SK-N-MC (cell line): ENCODE measurements around the gene FBXL2.
"Not testable (repeated sequence)": the region's sequence is repeated elsewhere in the genome, so short reads cannot be mapped to it uniquely, and the experiment has no call there.

Experiments used
- DNase-seq: peaks from one replicate; pipeline ENCODE4 v3.0.0-alpha.2; 2011; ENCODE audit warnings: low read depth, low spot score
- H3K27ac ChIP-seq: fragments of 200-600 bp; sonication (generic); 2 replicates; pipeline ENCODE4 v1.5.1; 2016; ENCODE audit warnings: mixed run types
- H3K36me3 ChIP-seq: fragments of 200-600 bp; sonication (generic); 2 replicates; pipeline ENCODE4 v1.6.1; 2017; ENCODE audit warnings: antibody characterized with exemption, low read length, mixed read lengths; ENCODE audit not compliant: insufficient read depth
- H3K4me3 ChIP-seq: fragments of 200-600 bp; sonication (generic); 2 replicates; pipeline ENCODE4 v1.5.1; 2016
- H3K9ac ChIP-seq: fragments of 200-600 bp; sonication (generic); 2 replicates; pipeline ENCODE4 v1.8.0; 2017; ENCODE audit warnings: mixed run types, mixed read lengths; ENCODE audit not compliant: insufficient read length
- H3K9me3 ChIP-seq: fragments of 200-600 bp; sonication (generic); 2 replicates; pipeline ENCODE4 v1.6.1; 2017; ENCODE audit warnings: low read depth, mild to moderate bottlenecking, antibody characterized with exemption, low read length, moderate library complexity, mixed read lengths
- EZH2 ChIP-seq: fragments of 200-600 bp; sonication (generic); IDR thresholded peaks from one replicate; pipeline ENCODE4 v1.6.1; 2017; ENCODE audit warnings: antibody characterized with exemption
- FOXP2 ChIP-seq: optimal IDR thresholded peaks from 2 replicates; pipeline ENCODE3; 2011; ENCODE audit warnings: mild to moderate bottlenecking, moderate library complexity; ENCODE audit not compliant: insufficient read depth; ENCODE audit errors: extremely low read length, control extremely low read depth
- POLR2AphosphoS5 ChIP-seq: IDR thresholded peaks from 2 replicates; pipeline ENCODE4 v1.6.1; 2012; ENCODE audit warnings: mild to moderate bottlenecking, low read depth, low read length, borderline replicate concordance

FBXL2 gene

DNA sequence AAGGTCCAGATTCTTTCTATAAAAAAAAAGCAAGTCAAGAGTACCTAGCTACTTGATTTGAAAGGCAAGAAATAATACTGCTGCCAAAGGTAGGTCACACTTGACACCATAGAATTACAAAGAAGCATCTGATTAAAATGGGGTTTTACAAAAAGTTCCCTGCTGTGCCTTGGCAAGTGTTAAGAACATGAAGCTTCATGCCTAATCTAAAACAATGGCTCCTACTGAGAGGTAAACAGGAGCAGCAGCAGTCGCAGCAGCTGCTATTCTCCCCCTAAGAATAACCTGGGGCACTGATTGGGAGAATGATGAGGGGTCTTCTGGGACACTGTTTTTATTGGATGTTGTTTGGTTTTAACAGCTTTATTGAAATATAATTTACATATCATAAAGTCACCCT lies 148.8 kb downstream of the FBXL2 start:
- no peak for DNase-seq
- no peak overlapping the region for H3K9ac ChIP-seq
- TF ChIP-seq FOXP2, result no peak
- TF ChIP-seq EZH2, result no peak
- TF ChIP-seq POLR2AphosphoS5, result no peak
- H3K36me3 ChIP-seq, result peaks cover 14% of the 10 kb centered on the region
- H3K9me3 ChIP-seq, result no peaks in the 10 kb centered on the region
- no peak overlapping the region for H3K27ac ChIP-seq
- H3K4me3 ChIP-seq, result no peak overlapping the region

- no peaks in the 10 kb centered on the region for H3K9me3 ChIP-seq
- H3K36me3 ChIP-seq, result peaks cover 14% of the 10 kb centered on the region
- H3K9ac ChIP-seq, result no peak overlapping the region
- DNase-seq, result no peak
- TF ChIP-seq EZH2, result no peak
- TF ChIP-seq POLR2AphosphoS5, result no peak
- no peak for TF ChIP-seq FOXP2
- H3K27ac ChIP-seq, result no peak overlapping the region
- no peak overlapping the region for H3K4me3 ChIP-seq
Observed at GRCh38 chr3:33426630-33427317, 149.5 kb downstream of the FBXL2 start.

GRCh38 chr3:33428734-33429133 lies 151.5 kb downstream of the FBXL2 start:
- Histone ChIP-seq H3K9me3 (no peaks in the 10 kb centered on the region), H3K27ac (no peak overlapping the region), H3K4me3 (no peak overlapping the region), H3K9ac (no peak overlapping the region), H3K36me3 (peaks cover 3% of the 10 kb centered on the region)
- no peak for TF ChIP-seq EZH2
- no peak for TF ChIP-seq POLR2AphosphoS5
- TF ChIP-seq FOXP2, result no peak
- no peak for DNase-seq

DNA sequence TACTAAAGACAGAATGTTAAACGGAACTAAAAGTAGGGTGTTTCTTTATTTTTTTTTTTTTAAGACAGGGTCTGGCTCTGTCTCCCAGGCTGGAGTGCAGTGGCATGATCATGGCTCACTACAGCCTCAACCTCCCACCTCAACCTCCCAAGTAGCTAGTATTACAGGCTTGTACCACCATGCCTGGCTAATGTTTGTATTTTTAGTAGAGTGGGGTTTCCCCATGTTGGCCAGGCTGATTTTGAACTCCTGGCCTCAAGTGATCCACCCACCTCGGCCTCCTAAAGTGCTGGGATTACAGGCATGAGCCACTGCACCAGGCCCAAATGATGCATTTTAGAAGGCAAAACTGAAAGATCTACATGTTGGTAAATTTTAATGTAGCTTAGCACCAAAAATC lies 152.1 kb downstream of the FBXL2 start:
- DNase-seq, H3K9ac ChIP-seq, H3K4me3 ChIP-seq, H3K9me3 ChIP-seq, H3K27ac ChIP-seq, H3K36me3 ChIP-seq: not testable (repeated sequence)

DNA sequence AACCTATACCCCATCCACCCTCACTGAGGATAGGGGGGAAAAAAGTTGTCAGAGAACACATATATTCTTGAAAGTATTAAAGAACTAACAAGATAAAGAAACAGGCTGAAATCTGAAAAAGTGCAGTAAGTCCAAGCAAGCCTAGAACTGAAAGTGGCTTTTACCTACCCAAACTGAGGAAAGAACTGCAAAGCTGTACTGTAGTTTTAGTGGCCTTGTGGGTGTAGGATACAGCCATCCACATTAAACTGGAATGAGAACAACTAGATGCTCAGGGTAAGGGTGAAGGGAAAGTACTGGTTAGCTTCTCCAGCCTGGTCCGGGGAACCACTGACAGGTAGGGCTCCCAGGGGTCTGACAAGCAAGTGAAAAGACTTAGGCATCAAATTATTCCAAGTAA lies 152.8 kb downstream of the FBXL2 start:
- TF ChIP-seq FOXP2, result no peak
- TF ChIP-seq EZH2, result no peak
- no peak for TF ChIP-seq POLR2AphosphoS5
- Histone ChIP-seq H3K36me3 (no peaks in the 10 kb centered on the region; the same call in 1 of the 2 replicates), H3K9ac (no peak overlapping the region), H3K9me3 (no peaks in the 10 kb centered on the region), H3K4me3 (no peak overlapping the region), H3K27ac (no peak overlapping the region)
- no peak for DNase-seq

DNA sequence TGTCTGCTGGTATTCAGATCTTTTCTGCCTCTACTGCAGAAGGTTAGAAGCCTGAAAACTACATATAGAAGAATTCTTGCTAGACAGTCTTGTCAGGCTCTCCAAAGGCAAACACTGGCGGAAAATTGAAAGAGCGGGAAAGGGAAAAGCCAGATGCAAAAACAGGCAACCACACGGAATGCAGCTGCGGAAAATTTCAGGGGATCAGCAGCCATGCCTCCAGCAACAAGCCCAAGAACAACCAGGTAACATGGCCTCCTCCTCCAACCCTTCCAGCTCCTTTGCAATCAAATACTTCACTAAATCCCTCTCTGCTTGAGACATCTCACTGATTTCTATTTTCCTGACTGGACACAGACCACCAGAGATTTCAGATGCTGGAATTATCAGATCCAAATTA lies 153.3 kb downstream of the FBXL2 start:
- no peaks in the 10 kb centered on the region for H3K36me3 ChIP-seq
- H3K27ac ChIP-seq, result no peak overlapping the region
- no peak overlapping the region for H3K4me3 ChIP-seq
- no peak for DNase-seq
- H3K9ac ChIP-seq, result no peak overlapping the region
- no peaks in the 10 kb centered on the region for H3K9me3 ChIP-seq
- no peak for TF ChIP-seq EZH2
- no peak for TF ChIP-seq FOXP2
- TF ChIP-seq POLR2AphosphoS5, result no peak

DNA sequence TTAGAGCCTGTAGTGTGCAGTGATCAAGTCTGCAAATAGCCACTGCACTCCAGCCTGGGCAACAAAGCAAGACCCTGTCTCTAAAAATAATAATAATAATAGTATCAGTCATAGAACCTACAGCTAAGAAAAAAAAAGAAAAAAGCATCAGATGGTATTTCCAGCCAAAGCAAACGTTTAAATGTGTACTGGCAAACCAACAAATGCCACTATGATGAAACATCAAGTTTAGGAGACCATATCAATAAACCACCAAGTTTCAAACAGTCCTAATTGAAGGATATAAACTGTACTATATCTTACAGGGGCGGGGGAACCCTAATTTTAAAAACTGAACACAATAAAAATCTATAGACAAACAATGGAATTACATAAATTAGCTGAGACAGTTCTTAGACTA lies 156.6 kb downstream of the FBXL2 start:
- Histone ChIP-seq H3K36me3 (no peaks in the 10 kb centered on the region), H3K4me3 (no peak overlapping the region), H3K27ac (no peak overlapping the region), H3K9me3 (no peaks in the 10 kb centered on the region), H3K9ac (no peak overlapping the region)
- no peak for TF ChIP-seq POLR2AphosphoS5
- TF ChIP-seq EZH2, result no peak
- TF ChIP-seq FOXP2, result no peak
- DNase-seq, result no peak
